Fibroblast of mammary gland (primary cell): ENCODE results near the gene TNFAIP3.

ENCODE experiments used
- DNase-seq: peaks from one replicate; pipeline ENCODE4 v3.0.0-alpha.2; 2010; ENCODE audit warnings: low read depth
- H3K4me3 ChIP-seq: 2 replicates; pipeline ENCODE4 v1.5.1; 2011; ENCODE audit warnings: low read depth, mild to moderate bottlenecking, low read length, moderate library complexity; ENCODE audit not compliant: control insufficient read depth
- CTCF ChIP-seq: conservative IDR thresholded peaks from 2 replicates; pipeline ENCODE4 v1.5.1; 2011; ENCODE audit warnings: low read depth, low read length, inconsistent platforms; ENCODE audit not compliant: control insufficient read depth, insufficient read depth

TNFAIP3 gene

DNA sequence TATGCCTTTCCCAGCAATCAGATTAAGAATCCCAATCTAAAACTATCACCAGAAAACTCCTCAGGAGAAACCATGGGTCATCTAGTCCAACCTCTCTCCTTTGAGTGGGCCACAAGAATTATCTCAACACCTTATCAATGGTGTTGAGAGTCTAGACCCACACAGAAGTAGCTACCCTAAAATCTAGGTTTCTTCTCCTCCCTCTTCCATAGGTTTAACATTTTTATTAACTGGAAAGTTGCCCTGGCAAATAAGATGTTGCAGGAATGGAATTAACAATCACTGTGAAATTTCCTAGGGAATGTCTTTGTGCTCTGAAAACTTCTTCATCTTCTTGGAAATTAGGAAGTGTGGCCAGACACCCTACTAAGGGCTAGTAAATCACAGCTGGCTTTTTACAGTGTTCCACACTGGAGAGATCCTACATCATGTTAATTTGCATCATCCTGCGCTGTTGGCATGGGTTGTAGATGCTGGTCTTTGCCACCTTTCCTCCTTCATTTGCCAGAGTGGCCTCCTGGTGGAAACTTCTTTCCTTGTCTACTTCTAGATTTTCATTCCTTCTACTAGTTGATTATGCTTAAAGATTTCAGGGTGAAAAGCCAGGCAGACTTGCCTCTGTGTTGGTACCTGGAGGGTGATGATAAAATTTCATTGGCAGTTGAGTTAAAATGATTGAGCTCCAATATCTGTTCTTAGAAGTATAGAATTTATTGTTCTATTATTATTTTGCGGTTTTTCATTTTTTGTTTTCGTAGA is 2.7 kb downstream of the TNFAIP3 start:
- no peak for TF ChIP-seq CTCF
- no peak for DNase-seq
- H3K4me3 ChIP-seq: peak overlapping the region; percentile 76

- TF ChIP-seq CTCF: no peak
- no peak for DNase-seq
- peak overlapping the region; percentile 3 for H3K4me3 ChIP-seq
Observed at GRCh38 chr6:137870308-137870644, 3.2 kb downstream of the TNFAIP3 start.

GRCh38 chr6:137870744-137871247 is 3.7 kb downstream of the TNFAIP3 start:
- DNase-seq: no peak

GRCh38 chr6:137871291-137871690 is 4.2 kb downstream of the TNFAIP3 start:
- no peak for DNase-seq
- H3K4me3 ChIP-seq: peak overlapping the region; percentile 22
- no peak for TF ChIP-seq CTCF

More at GRCh38 chr6:137870744-137871247, 3.7 kb downstream of the TNFAIP3 start:
- peak overlapping the region; percentile 22 for H3K4me3 ChIP-seq
- TF ChIP-seq CTCF: peak; percentile 24

- no peak overlapping the region for H3K4me3 ChIP-seq
- no peak for TF ChIP-seq CTCF
- DNase-seq: peak; percentile 80
Observed at GRCh38 chr6:137871831-137872454, 4.9 kb downstream of the TNFAIP3 start.

DNA sequence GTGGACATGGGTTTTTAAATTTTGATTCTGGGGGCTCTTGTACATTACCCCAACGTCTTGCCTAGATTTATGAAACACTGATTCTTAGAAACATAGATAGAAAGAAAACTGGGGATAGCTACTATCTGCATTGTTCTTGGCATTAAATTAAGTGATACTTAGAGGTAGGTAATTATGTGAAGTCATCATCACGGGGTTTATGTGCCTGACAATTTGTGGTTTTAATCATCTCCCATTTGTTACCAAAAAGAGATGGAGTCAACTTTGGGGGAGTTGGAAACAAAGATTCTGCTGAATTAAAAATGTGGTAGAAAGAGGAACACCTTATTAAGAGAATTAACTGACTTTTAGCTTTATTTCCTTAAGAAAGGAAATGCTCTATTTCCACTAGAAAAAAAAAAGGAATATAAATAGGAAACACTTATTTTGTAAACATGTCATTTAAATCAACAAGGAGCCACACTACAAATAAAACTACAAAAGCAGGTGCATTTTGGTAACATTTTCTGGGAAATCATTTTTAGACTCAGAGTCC is 5.6 kb downstream of the TNFAIP3 start:
- no peak overlapping the region for H3K4me3 ChIP-seq
- TF ChIP-seq CTCF: no peak
- no peak for DNase-seq
